CD1c-positive myeloid dendritic cell (primary cell): Measurements from ENCODE around the gene TP53TG3B.
A peak's percentile ranks its signal among the peaks of the same experiment; 100 is the strongest.
"Not testable (repeated sequence)": the region's sequence is repeated elsewhere in the genome, so short reads cannot be mapped to it uniquely, and the experiment has no call there.

Experiments used
- DNase-seq: peaks from one replicate; pipeline ENCODE4 v3.0.0-alpha.2; 2016; ENCODE audit errors: extremely low spot score

The TP53TG3B gene, protein sequence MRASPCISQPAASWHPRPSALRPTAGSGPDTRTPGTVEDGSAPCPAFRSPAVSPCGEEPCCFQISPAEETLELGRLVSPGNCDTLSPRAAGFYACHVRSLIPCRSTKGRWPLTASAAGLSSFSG

DNA sequence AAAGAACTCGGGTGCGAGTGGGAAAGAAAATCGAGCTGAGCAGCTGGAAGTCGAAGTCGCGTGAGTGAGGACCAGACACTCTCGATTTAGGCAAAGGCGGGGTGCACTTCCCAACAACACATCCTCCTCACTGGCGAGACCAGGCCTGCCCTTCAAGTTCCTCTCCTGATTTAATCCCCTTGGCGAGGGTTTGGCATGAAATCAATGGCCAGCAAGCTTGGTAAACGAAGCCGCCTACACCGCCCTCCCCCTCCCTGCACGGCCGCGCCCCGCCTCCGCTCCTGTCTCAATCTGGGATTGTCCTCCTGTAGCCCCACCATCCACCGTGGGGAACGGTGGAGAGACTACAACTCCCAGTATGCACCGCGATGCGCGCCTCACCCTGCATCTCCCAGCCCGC lies at the start of gene TP53TG3B:
Gene TP53TG3B, plus strand, starts transcription at position 301 of the 400 bp plus-strand sequence. Its CDS starts 68 bp downstream, at position 369.
- DNase-seq, result not testable (repeated sequence)

GRCh38 chr16:33336226-33337012 lies 24.2 kb upstream of the TP53TG3B start:
- peak; percentile 1 for DNase-seq

- peak; percentile 3 for DNase-seq
Observed at GRCh38 chr16:33337627-33338542, 22.8 kb upstream of the TP53TG3B start.

DNA sequence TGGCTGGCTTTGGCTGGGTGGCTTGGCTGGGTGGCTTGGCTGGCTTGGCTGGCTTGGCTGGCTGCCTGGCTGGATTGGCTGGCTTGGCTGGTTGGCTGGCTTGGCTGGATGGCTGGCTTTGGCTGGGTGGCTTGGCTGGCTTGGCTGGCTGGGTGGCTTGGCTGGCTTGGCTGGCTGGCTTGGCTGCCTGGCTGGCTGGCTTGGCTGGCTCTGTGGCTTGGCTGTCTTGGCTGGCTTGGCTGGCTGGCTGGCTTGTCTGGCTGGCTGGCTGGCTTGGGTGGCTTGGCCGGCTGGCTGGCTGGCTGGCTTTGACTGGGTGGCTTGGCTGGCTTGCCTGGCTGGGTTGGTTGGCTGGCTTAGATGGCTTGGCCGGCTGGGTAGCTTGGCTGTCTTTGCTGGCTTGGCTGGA lies 22.1 kb upstream of the TP53TG3B start:
- DNase-seq, result not testable (repeated sequence)

GRCh38 chr16:33339093-33340061 lies 21.3 kb upstream of the TP53TG3B start:
- peak; percentile 2 for DNase-seq
